Measurements from ENCODE around the gene STOML1. TPM values are rescaled to one million over a fixed set of nuclear protein-coding genes. Genes with fewer than 3 reads are reported as not detected.

The STOML1 gene
- total RNA-seq, 1 donor from 2014 or later = 15.3 TPM

DNA sequence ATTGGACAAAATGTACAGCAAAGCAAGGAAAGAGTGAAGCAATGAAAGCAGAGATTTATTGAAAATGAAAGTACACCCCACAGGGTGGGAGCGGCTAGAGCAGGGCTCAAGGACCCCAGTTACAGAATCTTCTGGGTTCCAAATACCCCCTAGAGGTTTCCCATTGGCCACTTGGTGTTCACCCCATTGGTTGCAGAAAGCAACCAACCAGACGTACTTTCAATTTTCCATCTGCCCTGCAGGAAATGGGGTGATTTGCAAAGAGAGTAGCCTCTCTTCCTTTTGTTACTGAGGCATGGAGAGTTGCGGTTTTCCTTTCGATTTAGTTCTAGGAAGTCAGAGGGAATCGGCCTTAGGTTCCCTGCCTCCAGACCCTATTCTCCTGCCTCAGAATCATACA, 4.8 kb upstream of the STOML1 start:
- H3K27me3 ChIP-seq = no peaks in the 10 kb centered on the region
- peak overlapping the region in 1 of 2 donors; percentile 46 for H3K27ac ChIP-seq
- no peaks in the 10 kb centered on the region for H3K9me3 ChIP-seq
- DNase-seq (ENCODE audit: low spot score in 2 of 2) = no peak
- TF ChIP-seq, protein P1, sequence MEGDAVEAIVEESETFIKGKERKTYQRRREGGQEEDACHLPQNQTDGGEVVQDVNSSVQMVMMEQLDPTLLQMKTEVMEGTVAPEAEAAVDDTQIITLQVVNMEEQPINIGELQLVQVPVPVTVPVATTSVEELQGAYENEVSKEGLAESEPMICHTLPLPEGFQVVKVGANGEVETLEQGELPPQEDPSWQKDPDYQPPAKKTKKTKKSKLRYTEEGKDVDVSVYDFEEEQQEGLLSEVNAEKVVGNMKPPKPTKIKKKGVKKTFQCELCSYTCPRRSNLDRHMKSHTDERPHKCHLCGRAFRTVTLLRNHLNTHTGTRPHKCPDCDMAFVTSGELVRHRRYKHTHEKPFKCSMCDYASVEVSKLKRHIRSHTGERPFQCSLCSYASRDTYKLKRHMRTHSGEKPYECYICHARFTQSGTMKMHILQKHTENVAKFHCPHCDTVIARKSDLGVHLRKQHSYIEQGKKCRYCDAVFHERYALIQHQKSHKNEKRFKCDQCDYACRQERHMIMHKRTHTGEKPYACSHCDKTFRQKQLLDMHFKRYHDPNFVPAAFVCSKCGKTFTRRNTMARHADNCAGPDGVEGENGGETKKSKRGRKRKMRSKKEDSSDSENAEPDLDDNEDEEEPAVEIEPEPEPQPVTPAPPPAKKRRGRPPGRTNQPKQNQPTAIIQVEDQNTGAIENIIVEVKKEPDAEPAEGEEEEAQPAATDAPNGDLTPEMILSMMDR (IDR thresholded peaks at IDR 0.05) = no peak
- H3K4me1 ChIP-seq = peaks cover 10 to 25% of the 10 kb centered on the region in 2 donors
- intact Hi-C loops (cut with DNase I) = loop anchor here (2.0 kb wide), 1 partner anchor 618 kb away; the partner anchor contains the start of gene CLK3
- peaks cover 10 to 30% of the 10 kb centered on the region in 2 donors for H3K36me3 ChIP-seq
- H3K4me3 ChIP-seq = peak overlapping the region; percentile 92 to 99

DNA sequence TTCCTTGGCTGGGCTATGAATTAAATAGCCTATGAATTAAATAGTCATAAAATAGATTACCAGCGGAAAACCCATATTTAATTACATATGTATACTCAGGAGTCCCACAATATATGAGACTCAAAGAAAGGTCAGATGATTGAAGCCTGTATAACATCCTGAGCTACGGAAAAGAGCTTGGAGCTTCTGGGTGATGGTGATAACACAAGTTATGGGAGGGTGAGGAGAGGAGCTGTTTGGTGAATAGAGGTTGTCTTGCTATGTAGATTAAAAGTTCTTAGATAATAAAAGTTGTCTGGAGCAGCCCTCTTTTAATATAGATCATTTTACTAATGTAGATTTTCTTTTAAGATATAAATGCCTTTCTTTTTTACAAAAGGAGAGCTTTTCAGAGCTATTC, 4.2 kb upstream of the STOML1 start:
- Histone ChIP-seq H3K4me3 (peak overlapping the region; percentile 92 to 99), H3K27ac (peak overlapping the region in 1 of 2 donors; percentile 98), H3K9me3 (no peaks in the 10 kb centered on the region), H3K36me3 (peaks cover 10 to 30% of the 10 kb centered on the region in 2 donors), H3K27me3 (no peaks in the 10 kb centered on the region), H3K4me1 (peaks cover 10 to 29% of the 10 kb centered on the region in 2 donors)
- intact Hi-C loops (cut with DNase I) = loop anchor here (2.0 kb wide), 1 partner anchor 619 kb away; the partner anchor contains the start of gene CLK3
- TF ChIP-seq, protein P1 (IDR thresholded peaks at IDR 0.05) = no peak
- DNase-seq (ENCODE audit: low spot score in 2 of 2) = no peak

DNA sequence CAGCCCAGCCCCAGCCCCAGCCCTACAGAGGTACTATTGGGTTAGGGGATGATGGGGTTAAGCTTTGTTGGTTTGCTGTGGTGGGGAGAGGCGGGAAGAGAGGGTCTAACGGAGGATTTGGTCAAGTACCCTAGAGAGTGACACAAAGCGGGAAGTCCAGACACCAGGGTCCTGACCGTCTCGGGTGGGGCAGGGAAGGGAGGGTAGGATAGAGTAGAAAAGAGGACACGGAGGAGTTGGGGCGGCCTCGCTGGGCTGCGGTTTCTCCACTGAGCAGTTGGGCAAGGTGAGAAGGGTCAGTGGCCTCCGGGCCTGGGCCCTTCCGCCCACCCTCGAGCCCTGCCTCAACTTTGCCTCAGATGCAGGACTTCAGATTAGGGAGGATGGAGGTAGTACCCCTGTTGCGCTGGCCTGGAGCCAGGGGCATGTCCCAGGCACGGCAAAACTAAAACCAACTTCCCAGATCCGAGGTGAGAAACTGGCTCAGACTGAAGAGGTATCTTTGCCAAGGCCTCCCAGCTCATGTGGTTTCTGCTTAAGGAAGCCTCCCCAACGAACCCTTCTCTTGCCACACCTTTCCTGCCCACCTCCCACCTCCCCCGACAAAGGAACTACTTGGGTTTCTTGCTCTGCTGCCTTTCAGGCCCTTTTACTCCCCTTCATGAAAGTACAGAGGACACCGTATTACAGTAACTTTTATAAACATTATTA, 3.0 kb upstream of the STOML1 start:
- H3K4me3 ChIP-seq = peak overlapping the region; percentile 92 to 99
- intact Hi-C loops (cut with DNase I) = loop anchor here (1.0 to 5.0 kb wide), 4 partner anchors 22 to 467 kb away; partner anchors contain the start of gene UBL7
- peak in 1 of 2 donors; percentile 72 for DNase-seq (ENCODE audit: low spot score in 2 of 2)
- H3K27me3 ChIP-seq = no peaks in the 10 kb centered on the region
- peak overlapping the region; percentile 92 to 98 for H3K27ac ChIP-seq
- H3K4me1 ChIP-seq = peaks cover 10 to 40% of the 10 kb centered on the region in 2 donors
- peaks cover 10 to 26% of the 10 kb centered on the region in 2 donors for H3K36me3 ChIP-seq
- no peaks in the 10 kb centered on the region for H3K9me3 ChIP-seq
- TF ChIP-seq, protein P1 (IDR thresholded peaks at IDR 0.05) = no peak

GRCh38 chr15:73994413-73994883, 2.4 kb upstream of the STOML1 start, which contains the start of gene PML:
Gene PML (plus strand): TSS chr15:73994716. CDS start chr15:73994813, 97 bp downstream.
- TF ChIP-seq, protein P1 (IDR thresholded peaks at IDR 0.05) = peak in 1 of 3 experiments; percentile 3
- peaks cover 8 to 20% of the 10 kb centered on the region in 2 donors for H3K36me3 ChIP-seq
- no peaks in the 10 kb centered on the region for H3K9me3 ChIP-seq
- peak within 1 kb of the TSS; percentile 92 to 99 for H3K4me3 ChIP-seq
- peak; percentile 96 to 99 for DNase-seq (ENCODE audit: low spot score in 2 of 2)
- H3K27ac ChIP-seq = peak within 1 kb of the TSS; percentile 92 to 98
- H3K27me3 ChIP-seq = no peaks in the 10 kb centered on the region
- H3K4me1 ChIP-seq = peaks cover 10 to 44% of the 10 kb centered on the region in 2 donors
- intact Hi-C loops (cut with DNase I) = loop anchor here (1.0 to 5.0 kb wide), 4 partner anchors 21 to 468 kb away; partner anchors contain the start of gene UBL7

DNA sequence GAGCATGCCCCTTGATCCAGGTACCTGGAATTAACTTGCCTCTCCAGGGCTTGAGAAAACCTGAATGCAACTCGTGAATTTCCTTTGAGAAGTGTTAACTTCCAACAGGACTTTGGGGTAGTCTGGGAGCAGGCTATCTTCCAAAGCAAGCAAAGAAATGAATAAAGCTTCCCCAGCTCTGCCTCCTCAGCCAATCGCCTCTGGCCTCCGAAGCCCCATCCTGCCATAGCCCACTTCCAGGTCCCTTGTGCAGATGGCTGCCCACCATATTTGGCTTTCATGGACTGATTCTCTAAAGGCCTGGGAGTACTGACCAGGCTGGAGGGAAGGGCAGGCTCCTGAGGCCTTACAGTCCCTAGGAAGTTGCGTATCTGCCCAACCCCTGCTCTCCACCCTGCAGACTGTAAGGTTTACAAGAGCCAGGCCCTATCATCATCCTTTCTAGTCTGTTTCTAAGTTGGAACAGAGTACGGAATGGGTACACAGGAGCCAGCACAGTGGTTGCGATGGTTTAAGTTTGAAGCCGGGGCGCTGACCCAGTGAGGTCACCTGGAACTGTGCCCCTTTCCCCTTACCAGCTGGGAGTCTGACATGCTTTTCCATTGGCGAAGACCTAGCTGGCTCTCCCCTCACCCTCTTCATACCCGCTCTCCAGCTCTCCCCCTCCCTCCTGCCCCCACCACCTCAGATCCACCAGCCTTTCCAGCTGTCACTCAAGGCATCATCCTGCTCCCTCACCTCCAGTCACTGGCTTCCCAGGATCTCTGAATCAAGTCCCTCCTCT, 1.3 kb upstream of the STOML1 start:
- Histone ChIP-seq H3K4me1 (peaks cover 13 to 51% of the 10 kb centered on the region in 2 donors), H3K36me3 (peaks cover 6 to 15% of the 10 kb centered on the region in 2 donors), H3K9me3 (no peaks in the 10 kb centered on the region), H3K27ac (peak overlapping the region; percentile 92 to 98), H3K27me3 (no peaks in the 10 kb centered on the region), H3K4me3 (peak overlapping the region; percentile 92 to 99)
- DNase-seq (ENCODE audit: low spot score in 2 of 2) = no peak
- TF ChIP-seq, protein P1 (IDR thresholded peaks at IDR 0.05) = no peak
- intact Hi-C loops (cut with DNase I) = loop anchor here (2.0 to 5.0 kb wide), 3 partner anchors 57 to 469 kb away; partner anchors contain the start of gene UBL7
